Stimulated activated CD4-positive, alpha-beta T cell treated with anti-CD3 and anti-CD28 coated beads, Interleukin-4, amount 100 ng/mL, for 24 hours (primary cell): ENCODE results near the gene CD101.

Experiments
- DNase-seq: peaks from one replicate; pipeline ENCODE4 v3.0.0-alpha.2; 2020

CD101 gene

DNA sequence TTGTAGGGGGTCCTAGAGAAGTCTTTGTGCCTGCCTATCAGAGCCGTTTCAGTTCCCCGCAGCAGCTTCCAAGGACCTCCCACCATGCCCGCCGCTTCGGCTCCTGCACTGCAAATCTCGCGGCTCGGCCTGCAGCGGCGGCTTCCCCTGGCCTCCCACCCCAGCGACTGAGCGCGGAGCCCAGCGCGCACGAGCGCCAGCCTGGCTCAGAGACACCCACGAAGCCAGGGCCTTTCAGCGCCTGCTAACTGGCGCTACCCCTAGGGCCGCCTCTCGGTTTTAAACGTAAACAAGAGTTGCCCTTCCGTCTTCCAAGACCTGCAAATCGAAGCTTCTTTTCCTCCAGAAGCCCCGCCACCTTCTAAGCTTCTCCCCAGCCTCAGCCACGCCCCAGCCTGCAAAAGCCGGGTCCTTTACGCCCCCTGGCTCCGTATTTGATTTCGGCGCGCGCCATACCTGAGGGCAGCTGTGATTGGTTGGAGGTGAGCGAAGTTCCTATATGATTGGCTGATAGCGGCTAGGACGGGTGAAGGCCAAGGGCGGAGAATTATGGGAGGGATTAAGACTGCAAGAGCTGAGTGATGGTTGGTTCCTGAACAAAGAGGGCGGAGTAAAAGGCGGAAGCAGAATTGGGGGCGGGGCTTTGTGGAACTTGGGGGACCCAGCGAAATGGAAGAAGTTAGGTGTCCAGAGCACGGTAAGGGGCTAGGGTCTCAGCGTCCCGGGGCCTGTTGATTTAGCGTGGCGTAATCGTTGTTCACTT lies 58.3 kb downstream of the CD101 start, which contains the start of gene TTF2:
TTF2 (plus strand) TSS at position 649 of the 763 bp plus-strand sequence; CDS start at position 670, 21 bp downstream.
- DNase-seq: peak; percentile 96

DNA sequence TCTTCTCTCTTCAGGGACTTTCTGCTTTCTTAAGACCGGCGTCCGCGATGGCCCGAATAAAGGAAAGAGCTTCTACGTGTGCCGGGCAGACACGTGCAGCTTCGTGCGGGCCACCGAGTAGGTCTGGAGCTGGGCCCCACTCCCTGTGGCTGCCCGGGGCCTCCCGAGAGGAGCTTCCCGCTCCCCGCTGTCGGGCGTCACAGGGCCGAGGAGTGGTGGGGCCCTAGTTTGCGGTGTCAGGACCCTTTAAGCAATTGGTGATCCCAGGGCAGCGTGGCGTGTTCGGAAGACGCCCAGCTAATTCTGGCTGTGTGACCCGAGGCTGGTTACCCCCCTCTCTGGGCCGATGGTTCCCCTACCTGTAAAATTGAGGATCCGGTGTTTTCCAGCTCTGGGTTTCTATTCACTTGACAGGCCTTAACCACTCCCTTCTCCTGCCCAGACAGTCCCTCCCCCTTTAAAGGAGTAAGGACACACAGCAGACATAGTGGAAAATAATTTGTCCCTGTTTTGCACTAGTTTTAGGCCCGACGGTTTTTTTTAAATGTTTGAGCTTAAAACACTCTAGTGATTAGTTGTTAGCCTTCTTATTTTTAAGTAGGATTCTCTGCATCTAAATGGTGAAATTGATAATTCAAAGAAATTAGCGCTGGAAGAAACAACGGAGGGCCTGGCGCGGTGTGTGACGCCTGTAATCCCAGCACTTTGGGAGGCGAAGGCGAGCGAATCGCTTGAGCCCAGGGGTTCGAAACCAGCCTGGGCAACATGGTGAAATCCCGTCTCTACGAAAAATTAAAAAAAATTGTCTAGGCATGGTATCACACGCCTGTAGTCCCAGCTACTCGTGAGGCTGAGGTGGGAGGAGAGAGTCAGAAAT lies 59.1 kb downstream of the CD101 start:
- DNase-seq: peak; percentile 40

DNA sequence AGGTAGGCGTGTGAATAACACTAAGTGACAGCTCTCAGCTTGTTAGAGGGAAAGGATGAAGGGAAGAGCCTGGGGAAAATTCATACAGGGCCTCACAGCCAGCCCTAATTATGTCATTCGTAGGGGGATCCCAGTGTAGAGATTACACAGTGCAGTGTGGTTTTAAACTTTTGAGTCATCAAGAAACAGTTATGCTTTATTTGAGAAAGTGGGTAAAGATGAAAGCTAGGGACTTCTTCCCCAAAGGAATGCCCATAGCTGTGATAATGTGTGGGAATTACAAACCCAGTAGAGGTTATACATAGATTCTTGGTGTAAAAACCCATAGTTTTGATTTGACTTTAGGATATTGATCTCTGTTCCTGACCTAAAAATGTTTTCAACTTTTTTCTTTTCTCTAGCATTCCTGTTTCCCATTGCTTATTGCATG lies 60.4 kb downstream of the CD101 start:
- peak; percentile 57 for DNase-seq

DNA sequence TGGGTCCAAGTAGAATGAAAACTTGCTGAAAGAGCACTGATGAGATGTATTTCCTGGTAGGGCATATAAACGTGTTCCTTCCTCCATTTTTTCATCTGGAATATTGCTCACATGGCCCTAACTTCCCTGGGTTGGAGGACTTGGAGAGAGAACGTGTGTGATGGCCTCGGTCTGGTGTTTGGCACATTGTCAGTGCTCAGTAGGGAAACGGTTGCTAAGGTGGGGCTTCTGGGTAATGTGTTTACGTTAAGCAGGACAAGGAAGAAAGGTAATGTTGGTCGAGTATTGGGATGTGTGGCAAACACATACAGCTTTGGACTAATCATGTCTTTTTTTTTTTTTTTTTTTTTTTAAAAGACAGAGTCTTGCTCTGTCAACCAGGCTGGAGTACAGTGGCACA lies 64.8 kb downstream of the CD101 start:
- DNase-seq: no peak

DNA sequence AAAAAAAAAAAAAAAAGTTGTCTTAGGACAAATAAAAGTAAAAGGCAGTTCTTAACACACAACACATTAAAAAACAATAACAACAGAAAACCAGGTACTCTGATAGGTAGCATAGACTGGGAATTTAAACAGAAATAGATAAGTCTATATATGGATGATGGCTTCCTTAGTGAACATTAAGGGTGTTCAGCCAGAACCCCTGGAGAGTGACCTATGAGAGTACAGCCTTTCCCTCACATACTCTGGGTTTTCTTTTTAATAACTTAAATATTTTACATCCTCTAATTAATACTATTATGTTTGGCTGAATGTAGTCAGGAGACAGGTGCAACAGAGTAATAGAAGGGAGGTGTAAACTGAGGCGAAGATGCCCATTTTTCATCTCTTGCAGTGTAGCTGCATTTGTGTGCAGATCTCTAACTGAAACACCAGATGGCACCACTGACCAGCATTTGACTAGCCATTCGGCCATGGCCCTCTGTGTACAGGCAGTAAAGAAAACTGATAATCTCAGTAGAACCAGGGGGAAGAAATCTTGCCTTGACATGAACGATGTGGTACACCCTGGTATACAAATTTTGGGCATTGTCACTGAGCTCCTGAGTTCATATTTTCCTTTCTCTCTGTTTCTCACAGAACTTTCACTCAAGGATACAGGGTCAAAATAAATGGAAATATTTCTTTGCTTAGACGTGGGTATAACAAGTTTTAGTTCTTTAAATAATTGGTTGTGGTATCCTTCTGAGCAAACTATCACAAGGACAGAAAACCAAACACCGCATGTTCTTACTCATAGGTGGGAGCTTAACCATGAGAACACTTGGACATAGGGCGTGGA lies 66.2 kb downstream of the CD101 start:
- DNase-seq: peak; percentile 57

DNA sequence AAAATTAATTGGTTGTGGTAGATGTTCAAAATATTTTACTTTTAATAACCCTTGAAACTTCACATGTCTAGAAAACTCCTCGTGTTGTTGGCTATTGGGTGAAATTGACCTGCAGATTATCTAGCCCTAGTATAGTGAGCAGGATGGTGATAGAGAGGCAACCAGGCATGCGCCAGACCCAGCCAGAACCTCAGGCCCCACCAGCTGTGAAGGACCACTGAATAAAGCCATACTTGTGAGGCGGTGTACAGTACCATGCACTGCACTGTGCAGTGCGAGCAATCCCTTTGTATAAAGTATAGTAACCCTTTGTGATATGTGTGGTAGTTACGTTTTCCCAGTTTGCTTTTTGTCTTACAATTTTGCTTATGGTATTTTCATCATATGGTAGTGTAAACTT lies 67.0 kb downstream of the CD101 start:
- DNase-seq: no peak

DNA sequence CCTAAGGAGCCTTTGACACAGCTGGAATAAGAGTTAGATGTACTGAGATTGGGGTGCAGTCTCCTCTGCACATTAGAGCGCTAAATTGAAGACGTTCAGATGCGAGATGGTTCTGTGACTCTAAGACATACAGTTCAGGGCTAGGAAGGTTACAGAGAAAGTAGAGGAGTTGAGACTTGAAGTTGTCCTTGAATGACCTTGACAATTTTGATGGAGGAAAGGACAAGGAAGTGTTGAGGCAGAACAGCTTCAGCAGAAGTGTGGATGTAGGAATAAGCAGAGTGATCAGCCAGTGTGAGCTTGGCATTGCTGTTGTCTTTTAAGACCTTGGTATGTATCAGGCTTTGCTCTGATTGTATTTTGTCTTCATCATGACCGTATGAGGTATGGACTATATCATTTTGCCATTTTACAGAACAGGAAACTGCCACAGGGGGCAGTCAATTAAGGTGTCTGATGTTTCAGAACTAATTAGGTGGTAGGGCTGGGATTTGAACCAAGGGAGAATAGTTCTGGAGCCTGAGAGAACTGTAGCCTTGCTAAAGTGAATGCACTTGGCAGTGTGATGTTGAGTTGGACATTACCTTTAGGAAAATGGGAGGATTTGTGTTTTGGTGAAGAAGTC lies 67.8 kb downstream of the CD101 start:
- no peak for DNase-seq

DNA sequence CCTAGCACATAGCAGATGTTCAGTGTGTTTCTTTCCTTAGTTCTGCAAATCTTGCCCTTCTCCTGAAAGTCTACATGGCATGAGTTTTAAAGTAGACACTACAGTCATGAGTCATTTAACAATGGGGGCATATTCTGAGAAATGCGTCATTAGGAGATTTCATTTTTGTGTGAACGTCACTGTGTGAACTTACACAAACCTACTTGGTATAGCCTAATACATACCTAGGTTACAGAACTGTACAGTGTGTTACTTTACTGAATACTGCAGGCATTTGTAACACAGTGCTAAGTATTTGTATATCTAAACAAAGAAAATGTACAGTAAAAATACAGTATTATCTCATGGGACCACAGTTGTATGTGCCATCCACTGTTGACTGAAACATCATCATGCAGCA lies 68.6 kb downstream of the CD101 start:
- DNase-seq: no peak

DNA sequence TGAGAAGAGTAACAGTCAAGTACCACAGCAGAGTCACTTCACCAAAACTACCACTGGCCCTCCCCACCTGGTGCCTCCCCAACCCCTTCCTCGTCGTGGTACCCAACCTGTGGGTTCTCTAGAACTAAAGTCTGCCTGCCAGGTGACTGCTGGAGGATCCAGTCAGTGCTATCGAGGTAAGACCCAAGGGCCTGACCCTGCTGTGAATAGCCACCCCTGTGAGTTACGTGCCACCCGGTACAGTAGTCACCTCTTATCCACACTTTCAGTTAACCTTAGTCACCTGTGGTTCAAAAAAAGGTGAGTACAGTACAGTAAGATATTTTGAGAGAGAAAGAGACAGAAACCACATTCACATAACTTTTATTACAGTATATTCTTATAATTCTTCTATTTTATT lies 75.1 kb downstream of the CD101 start:
- DNase-seq: peak; percentile 13

DNA sequence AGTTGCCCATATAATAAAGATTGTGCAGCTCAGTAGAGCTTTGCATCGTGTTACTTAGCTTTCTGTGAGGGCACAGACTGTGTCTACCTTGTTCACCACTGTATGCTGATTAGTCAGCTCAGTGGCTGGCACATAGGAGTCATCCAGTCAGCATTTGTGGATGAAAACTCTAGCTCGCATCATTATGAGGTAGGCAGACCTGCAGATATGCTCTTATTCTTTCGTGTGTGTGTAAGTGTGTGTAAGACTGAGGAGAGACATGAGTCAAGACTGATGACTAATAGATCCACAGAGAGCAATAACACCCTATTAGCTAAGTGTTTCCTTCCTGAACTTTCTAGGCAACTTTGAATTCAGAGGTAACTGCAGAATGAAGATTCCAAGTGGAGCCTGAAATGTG lies 75.7 kb downstream of the CD101 start:
- DNase-seq: peak; percentile 74

DNA sequence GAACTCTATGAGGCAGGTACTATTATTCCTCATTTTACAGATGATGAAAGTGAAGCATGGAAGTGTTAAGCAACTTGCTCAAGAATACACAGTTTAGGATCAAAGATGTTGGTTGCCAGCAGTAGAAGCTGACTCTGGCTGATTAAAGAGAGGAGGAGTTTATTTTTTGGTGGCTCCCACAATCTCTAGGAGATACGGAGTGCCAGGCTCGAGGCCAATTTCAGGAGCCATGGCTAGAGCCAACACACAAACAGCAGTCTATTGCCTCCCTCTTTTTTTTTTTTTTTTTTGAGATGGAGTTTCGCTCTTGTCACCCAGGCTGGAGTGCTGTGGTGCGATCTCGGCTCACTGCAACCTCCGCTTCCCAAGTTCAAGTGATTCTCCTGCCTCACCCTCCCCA lies 78.2 kb downstream of the CD101 start:
- DNase-seq: no peak

DNA sequence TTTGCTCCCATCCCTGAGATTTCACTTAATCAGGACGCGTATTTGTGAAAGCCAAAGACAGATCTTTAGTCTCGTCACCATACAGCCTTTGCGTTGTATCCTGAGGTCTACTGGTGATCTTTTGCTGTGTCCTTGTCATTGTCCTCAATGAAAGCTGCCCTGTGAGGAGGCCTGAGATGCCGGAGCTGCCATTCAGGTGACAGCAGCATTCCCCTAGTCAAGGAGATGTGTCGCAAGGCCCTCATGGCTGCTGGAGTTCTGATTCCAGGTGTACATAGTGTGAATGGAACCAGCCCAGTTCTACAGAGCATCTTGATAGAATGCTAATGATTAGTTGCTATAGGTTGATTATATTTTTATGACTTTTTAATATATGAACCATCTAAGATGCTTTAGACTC lies 82.7 kb downstream of the CD101 start:
- no peak for DNase-seq
